HL-60 (cell line): ENCODE data around the gene GTPBP6.
"Not testable (repeated sequence)": the region's sequence is repeated elsewhere in the genome, so short reads cannot be mapped to it uniquely, and the experiment has no call there.

ENCODE experiments used
- POLR2AphosphoS5 ChIP-seq: IDR thresholded peaks from 2 replicates; pipeline ENCODE4 v1.6.1; 2012; ENCODE audit warnings: low read depth
- SPI1 ChIP-seq: IDR thresholded peaks from 2 replicates; pipeline ENCODE4 v1.6.1; 2012; ENCODE audit warnings: low read depth, mild to moderate bottlenecking, borderline replicate concordance
- TF ChIP-seq, protein P1 (sequence below): IDR thresholded peaks from one replicate; pipeline ENCODE4 v1.5.1; 2011; ENCODE audit warnings: low read length, control low read depth, inconsistent platforms; ENCODE audit not compliant: insufficient read depth
- TF ChIP-seq, protein P2 (sequence below): IDR thresholded peaks from 2 replicates; pipeline ENCODE4 v1.6.1; 2012; ENCODE audit warnings: low read depth; ENCODE audit not compliant: insufficient replicate concordance

DNA sequence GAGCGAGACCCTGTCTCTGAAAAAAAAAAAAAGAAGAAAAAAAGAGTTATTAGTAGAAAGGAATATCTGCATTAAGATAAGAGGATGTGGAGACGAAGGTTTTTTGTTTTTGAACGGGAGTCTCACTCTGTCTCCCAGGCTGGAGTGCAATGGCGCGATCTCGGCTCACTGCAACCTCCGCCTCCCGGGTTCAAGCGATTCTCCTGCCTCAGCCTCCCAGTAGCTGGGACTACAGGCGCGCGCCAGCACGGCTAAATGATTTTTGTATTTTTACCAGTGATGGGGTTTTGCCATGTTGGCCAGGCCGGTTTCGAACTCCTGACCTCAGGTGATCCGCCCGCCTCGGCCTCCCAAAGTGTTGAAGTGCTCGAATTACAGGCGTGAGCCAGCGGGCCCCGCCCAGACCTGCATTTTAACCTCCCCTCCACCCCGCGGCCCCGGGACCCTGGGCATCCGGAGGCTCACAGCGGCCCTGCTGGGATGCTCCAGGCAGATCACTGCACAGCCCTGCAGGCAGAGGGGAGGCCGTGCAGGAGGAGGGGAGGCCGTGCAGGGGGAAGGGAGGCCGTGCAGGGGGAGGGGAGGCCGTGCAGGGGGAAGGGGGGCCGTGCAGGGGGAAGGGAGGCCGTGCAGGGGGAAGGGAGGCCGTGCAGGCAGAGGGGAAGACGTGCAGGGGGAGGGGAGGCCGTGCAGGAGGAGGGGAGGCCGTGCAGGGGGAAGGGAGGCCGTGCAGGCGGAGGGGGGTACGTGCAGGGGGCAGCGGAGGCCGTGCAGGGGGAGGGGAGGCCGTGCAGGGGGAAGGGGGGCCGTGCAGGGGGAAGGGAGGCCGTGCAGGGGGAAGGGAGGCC lies 38.6 kb downstream of the GTPBP6 start:
- TF ChIP-seq POLR2AphosphoS5, SPI1: not testable (repeated sequence)
- TF ChIP-seq, protein P1, sequence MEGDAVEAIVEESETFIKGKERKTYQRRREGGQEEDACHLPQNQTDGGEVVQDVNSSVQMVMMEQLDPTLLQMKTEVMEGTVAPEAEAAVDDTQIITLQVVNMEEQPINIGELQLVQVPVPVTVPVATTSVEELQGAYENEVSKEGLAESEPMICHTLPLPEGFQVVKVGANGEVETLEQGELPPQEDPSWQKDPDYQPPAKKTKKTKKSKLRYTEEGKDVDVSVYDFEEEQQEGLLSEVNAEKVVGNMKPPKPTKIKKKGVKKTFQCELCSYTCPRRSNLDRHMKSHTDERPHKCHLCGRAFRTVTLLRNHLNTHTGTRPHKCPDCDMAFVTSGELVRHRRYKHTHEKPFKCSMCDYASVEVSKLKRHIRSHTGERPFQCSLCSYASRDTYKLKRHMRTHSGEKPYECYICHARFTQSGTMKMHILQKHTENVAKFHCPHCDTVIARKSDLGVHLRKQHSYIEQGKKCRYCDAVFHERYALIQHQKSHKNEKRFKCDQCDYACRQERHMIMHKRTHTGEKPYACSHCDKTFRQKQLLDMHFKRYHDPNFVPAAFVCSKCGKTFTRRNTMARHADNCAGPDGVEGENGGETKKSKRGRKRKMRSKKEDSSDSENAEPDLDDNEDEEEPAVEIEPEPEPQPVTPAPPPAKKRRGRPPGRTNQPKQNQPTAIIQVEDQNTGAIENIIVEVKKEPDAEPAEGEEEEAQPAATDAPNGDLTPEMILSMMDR, result not testable (repeated sequence)
- TF ChIP-seq, protein P2, sequence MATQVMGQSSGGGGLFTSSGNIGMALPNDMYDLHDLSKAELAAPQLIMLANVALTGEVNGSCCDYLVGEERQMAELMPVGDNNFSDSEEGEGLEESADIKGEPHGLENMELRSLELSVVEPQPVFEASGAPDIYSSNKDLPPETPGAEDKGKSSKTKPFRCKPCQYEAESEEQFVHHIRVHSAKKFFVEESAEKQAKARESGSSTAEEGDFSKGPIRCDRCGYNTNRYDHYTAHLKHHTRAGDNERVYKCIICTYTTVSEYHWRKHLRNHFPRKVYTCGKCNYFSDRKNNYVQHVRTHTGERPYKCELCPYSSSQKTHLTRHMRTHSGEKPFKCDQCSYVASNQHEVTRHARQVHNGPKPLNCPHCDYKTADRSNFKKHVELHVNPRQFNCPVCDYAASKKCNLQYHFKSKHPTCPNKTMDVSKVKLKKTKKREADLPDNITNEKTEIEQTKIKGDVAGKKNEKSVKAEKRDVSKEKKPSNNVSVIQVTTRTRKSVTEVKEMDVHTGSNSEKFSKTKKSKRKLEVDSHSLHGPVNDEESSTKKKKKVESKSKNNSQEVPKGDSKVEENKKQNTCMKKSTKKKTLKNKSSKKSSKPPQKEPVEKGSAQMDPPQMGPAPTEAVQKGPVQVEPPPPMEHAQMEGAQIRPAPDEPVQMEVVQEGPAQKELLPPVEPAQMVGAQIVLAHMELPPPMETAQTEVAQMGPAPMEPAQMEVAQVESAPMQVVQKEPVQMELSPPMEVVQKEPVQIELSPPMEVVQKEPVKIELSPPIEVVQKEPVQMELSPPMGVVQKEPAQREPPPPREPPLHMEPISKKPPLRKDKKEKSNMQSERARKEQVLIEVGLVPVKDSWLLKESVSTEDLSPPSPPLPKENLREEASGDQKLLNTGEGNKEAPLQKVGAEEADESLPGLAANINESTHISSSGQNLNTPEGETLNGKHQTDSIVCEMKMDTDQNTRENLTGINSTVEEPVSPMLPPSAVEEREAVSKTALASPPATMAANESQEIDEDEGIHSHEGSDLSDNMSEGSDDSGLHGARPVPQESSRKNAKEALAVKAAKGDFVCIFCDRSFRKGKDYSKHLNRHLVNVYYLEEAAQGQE, result not testable (repeated sequence)
